HG03439 (cell line): ENCODE results near the gene KCNJ4.
"Not testable (repeated sequence)": the region's sequence is repeated elsewhere in the genome, so short reads cannot be mapped to it uniquely, and the experiment has no call there.

ENCODE experiments used
- ATAC-seq: cut with Tn5 transposase; IDR thresholded peaks from one replicate; pipeline ENCODE4 v1.9.1; 2021; ENCODE audit warnings: mild to moderate bottlenecking, moderate library complexity; ENCODE audit not compliant: unreplicated experiment

KCNJ4 gene

DNA sequence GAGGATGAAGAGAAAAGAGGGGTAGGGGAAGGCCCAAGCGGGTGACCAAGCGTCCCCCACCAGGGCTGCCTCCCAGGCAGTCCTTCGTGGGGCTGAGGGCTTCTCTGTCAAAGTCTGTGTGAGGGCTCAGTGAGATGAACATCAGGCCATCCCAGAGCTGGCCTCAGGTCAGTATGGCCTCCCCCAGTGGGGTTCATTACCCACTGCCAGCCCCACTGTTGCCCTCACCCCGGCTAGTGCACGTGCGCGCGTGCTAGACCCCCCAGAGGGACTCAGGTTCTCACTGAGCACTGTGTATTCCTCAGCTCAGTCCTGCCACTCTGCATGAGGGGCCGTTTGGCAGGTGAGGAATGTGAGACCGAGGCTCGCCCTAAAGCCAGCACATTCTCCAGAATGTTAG, 16.2 kb upstream of the KCNJ4 start:
- ATAC-seq = no peak

- ATAC-seq = not testable (repeated sequence)
Measured at GRCh38 chr22:38470179-38470578, 15.2 kb upstream of the KCNJ4 start.

- no peak for ATAC-seq
Measured at GRCh38 chr22:38469306-38469781, 14.3 kb upstream of the KCNJ4 start.

GRCh38 chr22:38468443-38469305, 13.7 kb upstream of the KCNJ4 start:
- ATAC-seq = no peak

DNA sequence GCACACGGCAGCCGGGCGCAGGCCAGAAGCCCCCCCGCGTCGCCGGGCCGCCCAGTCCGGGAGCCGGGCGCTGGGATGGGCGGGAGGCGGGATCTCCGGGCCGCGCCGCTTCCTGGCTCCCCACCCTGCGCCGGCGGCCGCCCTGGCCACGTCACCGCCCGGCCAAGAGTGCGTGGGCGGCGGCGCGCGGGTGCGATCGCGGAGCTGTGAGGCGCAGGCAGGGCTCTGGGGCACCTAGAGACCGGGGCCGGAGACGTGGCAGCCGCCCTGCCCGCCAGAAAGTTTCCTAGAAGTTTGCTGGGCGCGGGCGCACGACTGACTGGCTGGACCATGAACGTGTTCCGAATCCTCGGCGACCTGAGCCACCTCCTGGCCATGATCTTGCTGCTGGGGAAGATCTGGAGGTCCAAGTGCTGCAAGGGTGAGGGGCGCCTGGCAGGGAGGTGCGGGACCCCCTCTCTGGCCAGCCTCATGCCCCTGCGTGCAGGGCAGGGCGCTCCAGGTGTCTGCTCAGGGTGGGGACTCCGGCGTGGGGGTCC, 13.0 kb upstream of the KCNJ4 start, which contains the start of gene KDELR3:
TSS of gene KDELR3 (plus strand) at position 193 of the 539 bp plus-strand sequence. CDS start at position 331, 138 bp downstream.
- no peak for ATAC-seq

DNA sequence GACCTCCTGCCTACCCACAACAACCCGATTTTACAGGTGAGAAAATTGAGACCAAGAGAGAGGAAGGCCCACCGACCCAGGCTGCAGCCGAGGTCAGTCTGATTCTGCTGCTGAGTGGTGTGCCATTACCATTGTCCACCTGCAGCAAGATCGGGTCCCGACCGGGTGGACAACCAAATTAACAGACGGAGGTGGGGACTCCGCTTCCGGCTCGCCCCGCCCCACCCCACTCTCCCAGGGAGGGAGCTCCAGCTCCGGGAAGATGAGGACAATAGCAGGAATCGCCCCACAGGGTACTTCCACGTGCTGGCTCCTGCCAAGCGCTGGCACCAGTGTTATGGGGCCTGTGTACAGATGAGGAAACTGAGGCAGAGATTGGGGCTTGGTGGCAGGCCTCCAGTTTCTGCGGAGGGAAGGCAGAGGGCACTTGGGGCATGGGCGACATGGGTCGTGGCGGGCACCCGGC, 12.5 kb upstream of the KCNJ4 start:
- no peak for ATAC-seq

- ATAC-seq = no peak
Measured at GRCh38 chr22:38465673-38466490, 10.9 kb upstream of the KCNJ4 start.

DNA sequence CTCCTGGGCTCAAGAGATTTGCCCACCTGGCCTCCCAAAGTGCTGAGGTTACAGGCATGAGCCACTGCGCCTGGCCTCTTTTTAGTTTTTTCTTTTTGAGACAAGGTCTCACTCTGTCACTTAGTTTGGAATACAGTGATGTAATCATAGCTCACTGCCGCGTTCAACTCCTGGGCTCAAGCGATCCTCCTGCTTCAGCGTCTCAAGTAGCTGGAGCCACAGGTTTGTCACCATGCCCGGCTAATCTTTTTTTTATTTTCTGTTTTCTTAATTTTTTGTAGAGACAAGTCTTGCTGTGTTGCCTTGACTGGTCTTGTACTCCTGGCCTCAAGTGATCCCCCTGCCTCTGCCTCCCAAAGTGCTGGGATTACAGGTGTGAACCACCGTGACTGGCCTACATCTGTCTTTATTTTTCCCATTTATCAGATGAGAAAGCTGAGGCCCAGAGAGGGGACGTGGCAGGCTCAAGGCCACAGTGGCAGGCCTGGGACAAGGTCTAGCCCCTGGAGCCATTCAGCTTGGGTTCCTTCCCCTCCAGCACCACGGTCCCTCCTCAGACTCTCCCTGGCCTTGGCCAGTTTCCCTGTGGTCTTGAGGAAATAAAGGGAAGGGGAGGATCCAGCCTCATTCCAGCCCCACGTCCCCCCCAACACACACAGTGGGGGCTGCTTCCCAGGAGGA, 10.1 kb upstream of the KCNJ4 start:
- no peak for ATAC-seq

- ATAC-seq = no peak
Measured at GRCh38 chr22:38462960-38463784, 8.2 kb upstream of the KCNJ4 start.

DNA sequence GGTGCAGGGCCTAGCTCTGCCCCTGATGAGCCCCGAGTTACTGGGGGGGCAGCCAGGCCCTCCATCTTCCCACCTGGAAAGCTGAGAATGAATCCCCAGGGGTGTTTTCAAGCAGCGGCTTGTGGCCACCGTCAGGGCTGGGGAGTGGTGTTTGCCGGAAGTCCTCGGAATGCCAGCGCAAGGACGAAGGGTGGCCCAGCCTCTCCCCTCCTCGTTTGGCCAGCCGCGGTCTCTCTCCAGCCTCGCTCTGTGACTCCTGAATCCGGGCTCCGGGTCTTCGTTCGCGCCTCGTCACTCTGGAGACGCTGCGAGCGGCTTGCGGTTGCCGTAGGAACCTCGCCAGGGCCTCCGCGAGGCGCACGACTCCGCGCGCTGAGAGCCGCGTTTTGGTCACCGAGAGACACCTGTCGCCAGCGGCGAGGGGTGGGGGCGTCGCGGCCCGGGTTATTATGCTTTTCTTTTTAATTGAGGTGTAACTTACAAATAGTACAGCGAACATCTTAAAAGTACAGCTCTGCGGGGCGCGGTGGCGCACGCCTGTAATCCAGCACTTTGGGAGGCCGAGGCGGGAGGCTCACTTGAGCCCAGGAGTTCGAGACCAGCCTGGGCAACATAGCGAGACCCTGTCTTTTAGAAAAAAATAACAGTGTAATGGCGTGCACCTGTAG, 6.5 kb upstream of the KCNJ4 start:
- no peak for ATAC-seq

GRCh38 chr22:38461057-38461413, 6.0 kb upstream of the KCNJ4 start:
- ATAC-seq = no peak

GRCh38 chr22:38460426-38460840, 5.4 kb upstream of the KCNJ4 start:
- no peak for ATAC-seq

DNA sequence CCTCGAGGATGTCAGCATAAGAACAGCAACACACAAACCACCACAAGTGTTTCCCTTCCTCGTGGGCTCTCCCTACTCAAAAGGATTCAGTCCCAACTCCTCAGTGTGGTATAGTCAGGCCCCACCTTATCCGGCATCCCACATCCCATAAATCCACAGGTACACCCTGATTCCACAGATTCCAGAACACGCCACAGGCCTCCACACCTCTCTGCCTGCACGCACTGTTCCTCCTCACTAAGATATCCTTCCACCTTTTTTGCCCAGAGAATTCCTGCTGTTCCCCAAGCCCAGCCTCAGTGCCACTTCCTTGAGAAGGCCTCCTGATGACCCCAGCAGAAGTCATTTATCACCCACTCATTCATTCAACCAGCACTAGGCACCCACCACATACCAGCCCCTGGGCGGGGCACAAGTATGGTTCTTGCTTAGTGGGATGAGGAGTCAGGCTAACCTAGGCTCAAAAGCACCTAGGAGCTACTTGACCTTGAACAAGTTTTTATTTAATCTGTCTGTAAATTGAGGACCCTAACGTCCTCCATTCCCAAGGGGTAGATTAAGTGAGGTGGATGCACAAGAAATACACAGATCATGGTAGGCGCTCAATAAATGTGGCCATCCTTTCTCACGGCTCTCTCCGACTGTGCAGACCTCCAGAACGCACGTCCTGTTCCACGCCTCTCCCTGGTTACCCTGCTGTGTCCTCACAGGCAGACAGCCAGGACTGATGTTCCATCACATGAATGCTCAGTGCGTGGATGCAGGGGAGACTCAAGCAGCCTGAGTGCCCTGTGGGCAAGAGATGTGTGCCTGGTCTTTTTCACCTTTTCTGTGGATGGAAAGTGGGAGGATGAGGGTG, 2.1 kb upstream of the KCNJ4 start:
- ATAC-seq = no peak

GRCh38 chr22:38456272-38456835, 1.4 kb upstream of the KCNJ4 start:
- ATAC-seq = no peak

- ATAC-seq = no peak
Measured at GRCh38 chr22:38455530-38456271, 702 bp upstream of the KCNJ4 start.

DNA sequence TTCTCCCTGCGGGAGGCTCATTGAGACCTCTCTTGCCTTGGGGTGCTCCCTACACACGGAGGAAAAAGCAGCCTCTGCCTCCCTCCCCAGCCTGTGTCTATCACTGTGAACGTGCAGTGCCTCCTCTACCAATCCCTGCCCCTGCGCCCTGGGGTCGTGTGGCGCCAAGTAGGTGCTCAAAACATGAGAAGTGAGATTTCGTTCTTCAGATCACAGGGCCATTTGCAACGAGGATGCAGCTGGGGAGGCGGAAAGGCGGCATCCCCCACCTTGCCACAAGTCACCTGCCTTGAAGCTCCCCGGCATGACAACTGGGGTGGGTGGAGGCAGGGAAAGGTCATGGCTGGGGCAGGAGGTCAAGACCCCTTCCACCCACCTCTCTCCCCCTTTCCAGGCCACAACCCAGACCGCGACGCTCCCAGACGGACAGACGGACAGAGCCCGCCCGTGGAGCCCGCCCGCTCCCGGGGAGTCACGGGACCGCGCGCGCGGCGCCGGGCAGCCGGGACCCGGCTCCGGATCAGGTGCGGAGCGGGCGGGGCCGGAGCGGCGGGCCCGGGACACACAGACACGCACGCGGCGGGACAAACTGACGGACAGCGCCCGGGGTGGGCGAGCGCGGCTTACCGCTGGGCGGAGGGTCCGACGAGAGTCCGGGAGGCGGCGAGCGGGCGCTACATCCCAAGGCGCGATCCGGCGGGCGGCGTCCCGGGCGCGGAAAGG, 485 bp downstream of the KCNJ4 start:
- ATAC-seq = no peak

DNA sequence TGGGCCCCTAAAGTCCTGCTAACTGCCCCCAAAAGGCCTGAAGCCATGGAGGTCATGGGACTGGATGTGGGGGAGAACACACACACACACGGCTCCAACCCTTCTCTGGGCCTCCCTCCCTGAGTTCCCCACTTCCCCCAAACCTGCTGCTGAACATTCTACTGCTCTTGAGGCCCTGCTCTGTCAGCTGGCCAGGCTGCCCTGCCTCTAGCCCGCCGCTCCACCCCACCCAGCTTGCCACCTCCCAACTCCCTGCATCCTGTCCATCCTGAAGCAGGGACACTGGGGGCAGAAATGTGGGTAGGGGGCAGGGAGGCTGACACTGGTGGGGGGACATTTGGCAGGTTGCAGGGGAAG, 1.0 kb downstream of the KCNJ4 start:
- no peak for ATAC-seq
